ENCODE results near the gene PAGE4. TPM values are rescaled to one million over a fixed set of nuclear protein-coding genes. Genes with fewer than 3 reads are reported as not detected.

PAGE4 gene
- total and polyA plus RNA-seq, 2 of the 13 experiments (the other 11 are each of a cell fraction or from before 2014, with no cell fraction given): 1.1 TPM; not detected in 1

- peak; percentile 51; the same call in 1 of the 2 replicates for TF ChIP-seq NR2F6 (IDR thresholded peaks at IDR 0.05)
- peak; percentile 22; the same call in 1 of the 2 replicates for TF ChIP-seq NR2F6 (CRISPR knock-in tag; IDR thresholded peaks at IDR 0.05)
- TF ChIP-seq MLX (CRISPR knock-in tag; IDR thresholded peaks at IDR 0.05): 0 out of 2 replicates have a peak, but pooled peaks have one; percentile 15
- TF ChIP-seq ZNF839 (CRISPR knock-in tag; IDR thresholded peaks at IDR 0.05; ENCODE audit: borderline replicate concordance): no peak
- 0 out of 2 replicates have a peak, but pooled peaks have one; percentile 42 for TF ChIP-seq HNRNPUL1 (IDR thresholded peaks at IDR 0.05; ENCODE audit: low read depth, low read length)
- peak; percentile 64 for TF ChIP-seq CTCF (CRISPR knock-in tag; IDR thresholded peaks at IDR 0.05)
- no peak for TF ChIP-seq NR2C2 (CRISPR knock-in tag; IDR thresholded peaks at IDR 0.05; ENCODE audit: borderline replicate concordance)
- no peak for TF ChIP-seq PAX8 (CRISPR knock-in tag; IDR thresholded peaks at IDR 0.05; ENCODE audit: borderline replicate concordance)
- no peak for TF ChIP-seq STAT5B (CRISPR knock-in tag; IDR thresholded peaks at IDR 0.05)
- TF ChIP-seq TBX2 (CRISPR knock-in tag; IDR thresholded peaks at IDR 0.05; ENCODE audit: borderline replicate concordance): peak; percentile 97
- no peak for TF ChIP-seq ZNF841 (CRISPR knock-in tag; IDR thresholded peaks at IDR 0.05; ENCODE audit: borderline replicate concordance)
- TF ChIP-seq MATR3 (CRISPR knock-in tag; IDR thresholded peaks at IDR 0.05): no peak
- TF ChIP-seq ZFP62 (CRISPR knock-in tag; IDR thresholded peaks at IDR 0.05): no peak
- peak; percentile 81; the same call in 1 of the 2 replicates for TF ChIP-seq ARID5B (CRISPR knock-in tag; IDR thresholded peaks at IDR 0.05)
- no peak for TF ChIP-seq PCBP2 (optimal IDR thresholded peaks at IDR 0.05; ENCODE audit: low read depth, low read length, poor library complexity, severe bottlenecking)
- TF ChIP-seq SYNCRIP (IDR thresholded peaks at IDR 0.05; ENCODE audit: insufficient read depth, low read depth, low read length): no peak
- no peak for TF ChIP-seq ZNF891 (CRISPR knock-in tag; IDR thresholded peaks at IDR 0.05)
- TF ChIP-seq ELF3 (CRISPR knock-in tag; IDR thresholded peaks at IDR 0.05): peak; percentile 25; the same call in 1 of the 2 replicates
- TF ChIP-seq KAT8 (CRISPR knock-in tag; IDR thresholded peaks at IDR 0.05): peak; percentile 53
- TF ChIP-seq ETS1 (CRISPR knock-in tag; IDR thresholded peaks at IDR 0.05): no peak
- peak; percentile 40; the same call in 1 of the 2 replicates for TF ChIP-seq NFKBIZ (CRISPR knock-in tag; IDR thresholded peaks at IDR 0.05)
- no peak for TF ChIP-seq TERF1 (CRISPR knock-in tag; IDR thresholded peaks at IDR 0.05)
Measured at GRCh38 chrX:49842621-49843020, 13.5 kb downstream of the PAGE4 start (continued).
